ENCODE measurements around the gene AGBL3.
A peak's percentile ranks its signal among the peaks of the same experiment; 100 is the strongest.

Gene AGBL3

DNA sequence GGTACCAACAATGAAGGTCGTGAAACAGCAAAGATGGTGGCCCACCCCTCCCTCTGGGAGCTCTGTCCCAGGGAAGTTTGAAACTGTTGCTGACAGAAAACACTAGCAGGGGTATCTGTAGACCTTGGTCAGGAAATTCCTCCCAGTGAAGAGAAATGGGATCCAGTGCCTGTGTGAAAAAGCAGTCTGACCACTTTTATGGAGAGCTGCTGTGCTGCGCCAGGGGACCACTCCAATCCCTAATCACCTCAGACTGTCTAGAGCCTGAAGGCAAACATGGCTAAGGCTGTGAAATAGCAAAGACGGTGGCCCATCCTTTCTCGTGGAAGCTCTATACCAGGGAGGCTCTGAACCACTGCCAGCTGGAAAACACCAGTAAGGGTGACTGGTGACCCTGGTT lies 123.3 kb downstream of the AGBL3 start:
- peaks cover 7 to 9% of the 10 kb centered on the region in 2 experiments for H3K4me1 ChIP-seq (ENCODE audit: control insufficient read depth in 1 of 2, insufficient read depth in 2 of 2, low read length in 2 of 2)
- H3K4me3 ChIP-seq (ENCODE audit: low read depth, low read length): no peak overlapping the region
- no peaks in the 10 kb centered on the region for H3K9me3 ChIP-seq (ENCODE audit: insufficient read depth, low read depth, low read length)
- no peak overlapping the region for H2BK5ac ChIP-seq (ENCODE audit: low read depth, low read length, poor library complexity)
- H2AK5ac ChIP-seq (ENCODE audit: low read length): no peak overlapping the region
- no CpG with 5 or more reads among the region's 4 CpGs for WGBS (ENCODE audit: extremely low coverage, insufficient coverage, insufficient read length)
- DNase-seq: no peak
- no peak overlapping the region for H3K27ac ChIP-seq (ENCODE audit: low read depth, low read length)
- no peak overlapping the region for H2BK120ac ChIP-seq (ENCODE audit: insufficient read depth, low read length, poor library complexity)
- H3K14ac ChIP-seq (ENCODE audit: low read length): no peak overlapping the region
- H3K36me3 ChIP-seq (ENCODE audit: control insufficient read depth in 1 of 2, insufficient read depth in 2 of 2, low read length in 2 of 2): no peaks in the 10 kb centered on the region
- no peak overlapping the region for H3K4ac ChIP-seq (ENCODE audit: low read depth, low read length)
- no peaks in the 10 kb centered on the region for H3K79me2 ChIP-seq (ENCODE audit: control insufficient read depth, insufficient read depth, low read length, poor library complexity)
- no peaks in the 10 kb centered on the region for H3K79me1 ChIP-seq (ENCODE audit: low read length)
- H4K12ac ChIP-seq (ENCODE audit: low read depth, low read length): no peak overlapping the region
- H3K18ac ChIP-seq (ENCODE audit: low read length): no peak overlapping the region
- no peak overlapping the region for H2BK12ac ChIP-seq (ENCODE audit: low read length)
- no peak overlapping the region for H3K4me2 ChIP-seq (ENCODE audit: low read length)
- H3K9ac ChIP-seq (ENCODE audit: low read length): no peak overlapping the region
- H2AFZ ChIP-seq (ENCODE audit: insufficient read depth, low read length, poor library complexity): no peak overlapping the region
- H4K8ac ChIP-seq (ENCODE audit: low read depth, low read length): no peak overlapping the region
- H3K27me3 ChIP-seq (ENCODE audit: insufficient read depth, low read length): no peaks in the 10 kb centered on the region
- H4K91ac ChIP-seq (ENCODE audit: low read depth, low read length): no peak overlapping the region
- H3K23ac ChIP-seq (ENCODE audit: low read length): no peak overlapping the region

DNA sequence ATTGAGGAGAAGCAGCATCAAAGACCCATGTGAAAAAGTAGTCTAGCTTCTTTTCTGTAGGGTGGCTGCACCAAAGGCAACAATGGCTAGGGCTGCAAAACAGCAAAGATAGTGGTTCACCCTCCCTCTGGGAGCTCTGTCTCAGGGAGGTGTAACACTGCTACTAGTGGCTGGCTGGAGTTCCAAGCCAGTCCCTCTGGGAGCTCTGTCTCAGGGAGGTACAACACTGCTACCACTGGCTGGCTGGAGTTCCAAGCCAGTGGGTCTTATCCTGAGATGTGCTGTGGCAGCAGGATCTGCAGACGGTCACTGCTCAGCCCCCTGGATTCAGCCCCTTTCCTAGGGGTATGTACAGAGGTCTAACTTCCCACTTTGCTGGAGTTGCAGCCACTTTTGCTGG lies 123.7 kb downstream of the AGBL3 start:
- H3K14ac ChIP-seq (ENCODE audit: low read length): no peak overlapping the region
- no peak overlapping the region for H3K18ac ChIP-seq (ENCODE audit: low read length)
- H2AK5ac ChIP-seq (ENCODE audit: low read length): no peak overlapping the region
- H2BK12ac ChIP-seq (ENCODE audit: low read length): no peak overlapping the region
- H3K27me3 ChIP-seq (ENCODE audit: insufficient read depth, low read length): no peaks in the 10 kb centered on the region
- no peak overlapping the region for H2BK120ac ChIP-seq (ENCODE audit: insufficient read depth, low read length, poor library complexity)
- H3K4me1 ChIP-seq (ENCODE audit: control insufficient read depth in 1 of 2, insufficient read depth in 2 of 2, low read length in 2 of 2): peaks cover 7 to 9% of the 10 kb centered on the region in 2 experiments
- no peak overlapping the region for H4K91ac ChIP-seq (ENCODE audit: low read depth, low read length)
- no peak overlapping the region for H2AFZ ChIP-seq (ENCODE audit: insufficient read depth, low read length, poor library complexity)
- no peaks in the 10 kb centered on the region for H3K9me3 ChIP-seq (ENCODE audit: insufficient read depth, low read depth, low read length)
- no peak overlapping the region for H3K4me2 ChIP-seq (ENCODE audit: low read length)
- H3K36me3 ChIP-seq (ENCODE audit: control insufficient read depth in 1 of 2, insufficient read depth in 2 of 2, low read length in 2 of 2): no peaks in the 10 kb centered on the region
- H3K4me3 ChIP-seq (ENCODE audit: low read depth, low read length): no peak overlapping the region
- H2BK5ac ChIP-seq (ENCODE audit: low read depth, low read length, poor library complexity): no peak overlapping the region
- H3K79me1 ChIP-seq (ENCODE audit: low read length): no peaks in the 10 kb centered on the region
- no CpG with 5 or more reads among the region's 1 CpG for WGBS (ENCODE audit: extremely low coverage, insufficient coverage, insufficient read length)
- no peak for DNase-seq
- no peaks in the 10 kb centered on the region for H3K79me2 ChIP-seq (ENCODE audit: control insufficient read depth, insufficient read depth, low read length, poor library complexity)
- no peak overlapping the region for H3K4ac ChIP-seq (ENCODE audit: low read depth, low read length)
- no peak overlapping the region for H4K8ac ChIP-seq (ENCODE audit: low read depth, low read length)
- H3K23ac ChIP-seq (ENCODE audit: low read length): no peak overlapping the region
- H4K12ac ChIP-seq (ENCODE audit: low read depth, low read length): no peak overlapping the region
- H3K27ac ChIP-seq (ENCODE audit: low read depth, low read length): no peak overlapping the region
- no peak overlapping the region for H3K9ac ChIP-seq (ENCODE audit: low read length)

DNA sequence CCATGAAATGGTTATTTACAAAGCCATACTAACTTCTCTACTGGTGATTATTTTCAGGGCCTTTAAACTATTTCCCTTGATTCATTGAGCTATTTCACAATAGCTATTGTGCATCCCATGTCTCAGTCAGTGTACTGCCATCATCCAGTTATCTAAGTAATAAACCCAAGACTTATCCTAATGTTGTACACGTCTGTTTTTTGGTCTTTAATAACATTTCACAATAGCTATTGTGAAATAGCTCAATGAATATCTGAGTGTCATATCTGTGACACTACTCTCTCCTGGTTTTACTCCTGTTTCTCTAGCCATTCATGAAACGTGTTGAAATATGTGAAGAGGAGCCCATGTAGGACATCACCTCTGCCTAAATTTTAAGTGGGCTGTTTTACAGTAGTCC lies 125.1 kb downstream of the AGBL3 start:
- no peak overlapping the region for H3K23ac ChIP-seq (ENCODE audit: low read length)
- no peak overlapping the region for H3K9ac ChIP-seq (ENCODE audit: low read length)
- peak in 1 of 2 donors; percentile 5 for DNase-seq
- H3K4me2 ChIP-seq (ENCODE audit: low read length): no peak overlapping the region
- no peak overlapping the region for H2BK12ac ChIP-seq (ENCODE audit: low read length)
- H2AK5ac ChIP-seq (ENCODE audit: low read length): no peak overlapping the region
- no peak overlapping the region for H2BK5ac ChIP-seq (ENCODE audit: low read depth, low read length, poor library complexity)
- no peaks in the 10 kb centered on the region for H3K27me3 ChIP-seq (ENCODE audit: insufficient read depth, low read length)
- no peaks in the 10 kb centered on the region for H3K9me3 ChIP-seq (ENCODE audit: insufficient read depth, low read depth, low read length)
- H4K8ac ChIP-seq (ENCODE audit: low read depth, low read length): no peak overlapping the region
- no peak overlapping the region for H2AFZ ChIP-seq (ENCODE audit: insufficient read depth, low read length, poor library complexity)
- H3K79me1 ChIP-seq (ENCODE audit: low read length): no peaks in the 10 kb centered on the region
- no peak overlapping the region for H3K18ac ChIP-seq (ENCODE audit: low read length)
- H3K36me3 ChIP-seq (ENCODE audit: control insufficient read depth in 1 of 2, insufficient read depth in 2 of 2, low read length in 2 of 2): no peaks in the 10 kb centered on the region
- no peak overlapping the region for H2BK120ac ChIP-seq (ENCODE audit: insufficient read depth, low read length, poor library complexity)
- no peak overlapping the region for H3K27ac ChIP-seq (ENCODE audit: low read depth, low read length)
- peaks cover 7 to 9% of the 10 kb centered on the region in 2 experiments for H3K4me1 ChIP-seq (ENCODE audit: control insufficient read depth in 1 of 2, insufficient read depth in 2 of 2, low read length in 2 of 2)
- no peak overlapping the region for H3K14ac ChIP-seq (ENCODE audit: low read length)
- H4K12ac ChIP-seq (ENCODE audit: low read depth, low read length): no peak overlapping the region
- no peaks in the 10 kb centered on the region for H3K79me2 ChIP-seq (ENCODE audit: control insufficient read depth, insufficient read depth, low read length, poor library complexity)
- no peak overlapping the region for H3K4ac ChIP-seq (ENCODE audit: low read depth, low read length)
- H4K91ac ChIP-seq (ENCODE audit: low read depth, low read length): no peak overlapping the region
- H3K4me3 ChIP-seq (ENCODE audit: low read depth, low read length): no peak overlapping the region
- WGBS (ENCODE audit: extremely low coverage, insufficient coverage, insufficient read length): no CpG with 5 or more reads among the region's 2 CpGs

DNA sequence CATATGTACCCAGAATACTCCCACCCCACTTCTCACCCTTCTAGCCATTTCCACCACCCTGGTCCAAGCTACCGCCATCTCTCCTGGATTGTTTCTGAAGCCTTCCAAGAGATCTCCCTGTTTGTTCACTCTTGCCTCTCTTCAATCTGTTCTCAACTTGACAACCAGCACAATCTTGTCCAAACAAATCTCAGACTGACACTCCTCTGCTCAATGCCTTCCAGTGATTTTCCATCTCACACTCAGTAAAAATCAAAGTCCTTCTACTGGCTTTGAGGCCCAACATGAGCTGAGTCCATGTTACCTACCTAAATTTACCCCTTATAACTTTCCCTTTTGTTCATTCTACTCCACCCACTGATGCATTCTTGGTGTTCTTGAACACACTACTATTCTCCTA lies 128.3 kb downstream of the AGBL3 start:
- Histone ChIP-seq H3K14ac (ENCODE audit: low read length) (no peak overlapping the region), H2AFZ (ENCODE audit: insufficient read depth, low read length, poor library complexity) (no peak overlapping the region), H2BK5ac (ENCODE audit: low read depth, low read length, poor library complexity) (no peak overlapping the region), H4K12ac (ENCODE audit: low read depth, low read length) (no peak overlapping the region), H3K4me3 (ENCODE audit: low read depth, low read length) (no peak overlapping the region), H3K4ac (ENCODE audit: low read depth, low read length) (no peak overlapping the region), H2BK120ac (ENCODE audit: insufficient read depth, low read length, poor library complexity) (no peak overlapping the region), H4K91ac (ENCODE audit: low read depth, low read length) (no peak overlapping the region), H3K27ac (ENCODE audit: low read depth, low read length) (no peak overlapping the region), H3K4me2 (ENCODE audit: low read length) (no peak overlapping the region), H3K36me3 (ENCODE audit: control insufficient read depth in 1 of 2, insufficient read depth in 2 of 2, low read length in 2 of 2) (no peaks in the 10 kb centered on the region), H3K27me3 (ENCODE audit: insufficient read depth, low read length) (no peaks in the 10 kb centered on the region), H3K9ac (ENCODE audit: low read length) (no peak overlapping the region), H3K23ac (ENCODE audit: low read length) (no peak overlapping the region), H2AK5ac (ENCODE audit: low read length) (no peak overlapping the region), H3K9me3 (ENCODE audit: insufficient read depth, low read depth, low read length) (no peaks in the 10 kb centered on the region), H3K79me2 (ENCODE audit: control insufficient read depth, insufficient read depth, low read length, poor library complexity) (no peaks in the 10 kb centered on the region), H3K18ac (ENCODE audit: low read length) (no peak overlapping the region), H3K79me1 (ENCODE audit: low read length) (no peaks in the 10 kb centered on the region), H2BK12ac (ENCODE audit: low read length) (no peak overlapping the region), H3K4me1 (ENCODE audit: control insufficient read depth in 1 of 2, insufficient read depth in 2 of 2, low read length in 2 of 2) (peaks cover 5% of the 10 kb centered on the region in 2 experiments), H4K8ac (ENCODE audit: low read depth, low read length) (no peak overlapping the region)
- no CpG with 5 or more reads among the region's 1 CpG for WGBS (ENCODE audit: extremely low coverage, insufficient coverage, insufficient read length)
- no peak for DNase-seq
